GM10266 (cell line): ENCODE data around the gene ACTR1A.
"Not testable (repeated sequence)": the region's sequence is repeated elsewhere in the genome, so short reads cannot be mapped to it uniquely, and the experiment has no call there.

ENCODE experiments used
- DNase-seq: peaks from one replicate; pipeline ENCODE4 v3.0.0; 2012; ENCODE audit errors: extremely low spot score
- TF ChIP-seq, protein P1 (sequence below): IDR thresholded peaks from 2 replicates; pipeline ENCODE4 v1.5.1; 2012; ENCODE audit warnings: mild to moderate bottlenecking, low read depth; ENCODE audit not compliant: control insufficient read depth, insufficient read depth; ENCODE audit errors: missing control alignments

Gene ACTR1A

GRCh38 chr10:102461187-102462054 is 41.1 kb downstream of the ACTR1A start:
- TF ChIP-seq, protein P1, sequence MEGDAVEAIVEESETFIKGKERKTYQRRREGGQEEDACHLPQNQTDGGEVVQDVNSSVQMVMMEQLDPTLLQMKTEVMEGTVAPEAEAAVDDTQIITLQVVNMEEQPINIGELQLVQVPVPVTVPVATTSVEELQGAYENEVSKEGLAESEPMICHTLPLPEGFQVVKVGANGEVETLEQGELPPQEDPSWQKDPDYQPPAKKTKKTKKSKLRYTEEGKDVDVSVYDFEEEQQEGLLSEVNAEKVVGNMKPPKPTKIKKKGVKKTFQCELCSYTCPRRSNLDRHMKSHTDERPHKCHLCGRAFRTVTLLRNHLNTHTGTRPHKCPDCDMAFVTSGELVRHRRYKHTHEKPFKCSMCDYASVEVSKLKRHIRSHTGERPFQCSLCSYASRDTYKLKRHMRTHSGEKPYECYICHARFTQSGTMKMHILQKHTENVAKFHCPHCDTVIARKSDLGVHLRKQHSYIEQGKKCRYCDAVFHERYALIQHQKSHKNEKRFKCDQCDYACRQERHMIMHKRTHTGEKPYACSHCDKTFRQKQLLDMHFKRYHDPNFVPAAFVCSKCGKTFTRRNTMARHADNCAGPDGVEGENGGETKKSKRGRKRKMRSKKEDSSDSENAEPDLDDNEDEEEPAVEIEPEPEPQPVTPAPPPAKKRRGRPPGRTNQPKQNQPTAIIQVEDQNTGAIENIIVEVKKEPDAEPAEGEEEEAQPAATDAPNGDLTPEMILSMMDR = no peak
- DNase-seq = peak; percentile 98

GRCh38 chr10:102460836-102461186 is 41.7 kb downstream of the ACTR1A start:
- TF ChIP-seq, protein P1 = no peak
- no peak for DNase-seq

DNA sequence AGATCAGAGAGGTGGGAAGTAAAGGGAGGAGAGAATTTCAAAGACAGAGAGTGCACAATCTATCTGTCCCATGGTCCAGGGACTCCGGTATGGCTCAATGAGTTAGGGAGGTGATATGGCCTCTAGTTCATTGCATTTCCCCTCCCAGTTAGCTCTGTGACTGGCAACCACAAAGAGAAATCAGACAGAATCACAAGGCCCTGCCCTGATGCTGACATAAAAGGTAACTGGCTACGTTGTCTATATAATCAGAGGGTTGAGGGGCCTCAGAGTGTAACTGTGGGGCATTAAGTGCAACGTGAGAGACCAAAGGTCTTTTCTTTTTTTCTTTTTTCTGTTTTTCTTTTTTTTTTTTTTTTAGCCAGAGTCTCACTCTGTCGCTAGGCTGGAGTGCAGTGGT is 43.9 kb downstream of the ACTR1A start:
- no peak for DNase-seq

GRCh38 chr10:102457591-102458150 is 44.8 kb downstream of the ACTR1A start:
- no peak for DNase-seq
- TF ChIP-seq, protein P1 = no peak

More for the DNA sequence above, 43.9 kb downstream of the ACTR1A start:
- TF ChIP-seq, protein P1 = no peak

- TF ChIP-seq, protein P1 = no peak
- no peak for DNase-seq
These were observed 46.5 kb downstream of the ACTR1A start for GRCh38 chr10:102455893-102456471.

GRCh38 chr10:102454662-102455487 is 47.6 kb downstream of the ACTR1A start:
- DNase-seq = not testable (repeated sequence)

- DNase-seq = no peak
- TF ChIP-seq, protein P1 = no peak
These were observed 49.0 kb downstream of the ACTR1A start for GRCh38 chr10:102453502-102453901.
